ENCODE results near the gene NXPH4.

Gene NXPH4

DNA sequence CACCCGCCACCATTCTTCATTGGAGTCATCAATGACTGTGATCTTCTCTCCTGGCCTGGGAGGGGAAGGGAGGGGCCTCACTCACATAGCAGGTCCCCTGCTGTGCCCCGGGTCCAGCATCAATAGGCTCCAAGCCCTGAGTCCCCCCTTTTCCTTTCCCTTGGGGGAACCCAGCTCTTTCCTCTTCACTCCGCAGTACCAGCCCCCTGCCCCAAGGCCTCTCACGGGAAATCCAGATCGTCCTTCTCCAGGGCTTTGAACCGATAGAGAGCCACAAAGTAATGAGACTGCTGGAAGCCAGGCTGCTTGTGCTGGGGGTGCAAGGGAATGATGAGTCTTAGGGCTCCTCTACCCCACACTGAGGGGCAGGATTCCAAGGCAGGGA, 27.7 kb downstream of the NXPH4 start:
- DNase-seq, result no peak

- no peak for DNase-seq
Observed at GRCh38 chr12:57247041-57247440, 30.4 kb downstream of the NXPH4 start.

DNA sequence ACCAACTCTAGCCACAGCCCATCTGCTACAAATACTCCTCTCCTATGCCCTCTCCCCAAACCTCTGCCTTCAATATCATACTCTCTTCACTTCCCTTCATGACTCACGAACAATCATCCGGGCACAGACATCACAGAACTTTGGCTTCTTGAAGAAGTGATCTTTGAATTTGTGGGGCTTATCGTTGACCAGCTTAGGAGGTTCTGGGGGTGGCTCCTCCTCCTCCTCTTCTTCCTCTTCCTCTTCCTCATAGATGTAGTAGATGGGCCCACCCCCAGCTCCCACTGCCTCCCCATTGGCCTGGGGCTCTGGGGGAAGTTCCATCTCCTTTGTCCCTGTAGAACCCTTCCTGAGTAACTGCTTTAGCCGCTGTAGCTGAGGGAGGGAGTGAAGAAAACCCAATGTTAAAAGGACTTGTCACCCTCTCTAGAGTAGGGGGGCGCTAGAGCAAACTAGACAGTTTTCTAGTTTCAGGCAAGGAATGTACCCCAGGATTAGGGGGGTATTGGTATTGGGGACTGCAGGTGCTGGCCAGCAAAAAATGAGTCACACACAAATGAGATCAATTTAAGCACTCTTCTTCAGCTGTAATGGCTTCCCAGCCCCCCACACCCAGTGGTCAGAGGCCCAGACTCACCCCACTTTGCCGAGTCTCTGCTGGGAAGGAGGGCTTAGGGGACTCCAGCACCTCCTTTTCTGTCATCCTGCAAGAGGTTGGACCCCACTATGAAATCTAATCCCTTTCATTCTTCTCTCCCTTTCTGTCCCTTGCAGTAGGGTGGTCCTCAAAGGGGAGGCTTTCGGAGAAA, 32.5 kb downstream of the NXPH4 start:
- DNase-seq, result peak; percentile 38 to 76

DNA sequence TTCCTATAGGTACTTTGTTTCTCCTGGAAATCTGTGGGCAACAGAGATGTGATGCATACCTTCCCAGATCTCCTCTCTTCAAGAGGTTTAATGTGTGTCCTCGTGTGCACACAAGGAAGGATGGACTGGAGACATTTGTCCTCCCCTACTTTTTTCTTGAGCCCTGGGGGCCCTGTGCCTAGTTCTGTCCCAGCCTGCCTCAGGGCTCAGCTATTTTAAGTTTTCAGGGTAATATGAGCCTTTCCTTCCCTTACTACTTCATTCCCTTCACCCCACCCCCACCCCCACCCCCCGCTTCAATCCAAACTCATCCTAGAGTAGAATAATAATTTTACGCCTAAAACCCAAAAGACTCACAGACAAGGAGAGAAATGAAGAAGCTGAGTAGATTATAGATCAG, 33.9 kb downstream of the NXPH4 start:
- no peak for DNase-seq

GRCh38 chr12:57250956-57251355, 34.4 kb downstream of the NXPH4 start, which contains the start of gene STAC3:
Gene STAC3 (minus strand): TSS chr12:57251187. CDS start chr12:57249636, 1,551 bp downstream.
- DNase-seq, result no peak

- DNase-seq, result no peak
Observed at GRCh38 chr12:57254506-57255280, 38.1 kb downstream of the NXPH4 start.

- DNase-seq, result no peak
Observed at GRCh38 chr12:57255916-57256315, 39.3 kb downstream of the NXPH4 start.

- no peak for DNase-seq
Observed at GRCh38 chr12:57258977-57259970, 42.7 kb downstream of the NXPH4 start.

GRCh38 chr12:57260366-57260765, 43.8 kb downstream of the NXPH4 start:
- DNase-seq, result no peak

DNA sequence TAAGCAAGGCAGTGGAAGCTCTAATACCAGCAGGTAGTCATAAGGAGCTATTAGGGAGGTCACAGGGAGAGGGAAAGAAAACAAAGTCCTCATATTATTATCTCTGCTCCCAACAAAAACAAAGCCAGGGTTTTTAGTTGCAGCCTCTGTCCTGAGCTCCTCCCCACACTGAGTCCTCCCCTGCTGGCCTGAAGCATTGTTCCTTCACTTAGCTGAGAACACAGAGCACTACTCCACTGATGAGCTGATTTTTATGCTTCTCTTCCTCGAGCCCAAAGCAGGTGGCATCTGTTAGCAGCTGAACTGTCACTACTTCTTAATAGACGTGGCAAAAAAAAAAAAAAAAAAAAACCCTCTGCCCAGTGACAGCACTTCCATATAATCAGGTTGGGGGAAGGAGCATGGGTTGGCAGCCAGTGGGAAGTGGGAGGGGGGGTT, 44.9 kb downstream of the NXPH4 start:
- no peak for DNase-seq

- DNase-seq, result no peak
Observed at GRCh38 chr12:57262126-57262822, 45.7 kb downstream of the NXPH4 start.

DNA sequence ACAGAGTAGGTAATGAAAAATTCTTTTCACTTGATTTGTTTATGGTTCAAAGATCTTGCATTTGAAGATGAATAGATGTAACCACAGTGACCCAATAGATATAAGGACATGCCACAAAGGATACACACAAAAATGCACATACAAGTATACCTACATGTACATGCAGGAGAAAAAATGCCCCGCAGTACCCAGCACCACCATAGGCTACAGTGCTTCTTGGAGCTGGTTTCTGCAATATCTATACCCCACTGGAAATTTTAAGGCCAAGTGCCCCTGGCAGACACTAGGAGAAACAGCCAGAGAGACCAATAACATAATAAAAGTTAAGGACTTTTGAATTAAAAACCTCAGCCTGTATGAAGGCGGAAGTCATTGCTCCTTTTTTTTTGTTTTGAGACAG, 46.5 kb downstream of the NXPH4 start:
- no peak for DNase-seq

DNA sequence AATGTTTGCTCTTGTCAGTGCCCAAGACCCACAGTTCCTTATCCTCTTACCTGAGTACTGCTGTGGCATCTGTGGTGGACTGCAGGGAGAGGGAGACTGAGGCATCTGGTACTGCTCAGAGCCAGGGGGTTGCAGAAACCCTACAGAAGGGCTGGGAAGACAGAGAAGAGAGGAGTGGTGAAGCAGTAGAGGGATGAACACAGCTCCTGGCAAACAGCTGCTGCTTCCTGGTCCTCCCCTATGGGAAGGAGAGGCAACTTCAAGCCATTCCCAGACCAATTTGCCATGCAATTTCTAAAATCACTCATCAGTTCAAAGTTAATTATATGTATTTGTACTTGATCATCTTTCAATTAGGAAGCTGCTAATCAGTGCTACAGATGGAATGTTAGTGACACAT, 50.1 kb downstream of the NXPH4 start:
- no peak for DNase-seq

- DNase-seq, result peak in 1 of 2 donors; percentile 34
Observed at GRCh38 chr12:57268264-57268663, 51.7 kb downstream of the NXPH4 start.

DNA sequence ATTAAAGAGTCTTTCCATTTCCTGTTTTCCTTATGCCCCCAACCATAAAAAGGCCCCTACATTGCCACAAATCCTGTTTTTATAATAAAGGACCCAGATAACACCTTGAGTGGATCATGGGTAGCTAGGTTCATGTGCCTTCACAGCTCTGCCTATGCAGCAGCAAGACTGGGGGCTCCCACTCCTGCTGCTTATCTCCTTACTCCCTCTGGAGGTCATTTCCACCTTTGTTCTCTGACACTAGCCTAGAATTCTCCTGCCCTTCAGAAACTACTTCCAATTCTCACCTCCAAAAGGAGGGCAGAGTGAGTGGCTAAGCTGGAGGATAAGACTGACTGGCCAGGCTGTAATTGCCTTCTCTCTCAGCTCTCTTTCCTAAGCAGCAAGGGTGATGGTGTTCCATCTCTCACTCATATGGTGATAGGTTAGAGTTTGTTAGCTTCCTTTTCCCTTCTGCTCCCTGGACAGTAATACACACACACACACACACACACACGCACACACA, 54.4 kb downstream of the NXPH4 start:
- DNase-seq, result peak in 1 of 2 donors; percentile 8

GRCh38 chr12:57272337-57273151, 56.0 kb downstream of the NXPH4 start:
- no peak for DNase-seq

- no peak for DNase-seq
Observed at GRCh38 chr12:57273516-57273915, 56.9 kb downstream of the NXPH4 start.
